Suprapubic skin (tissue), 4 donors: ENCODE results near the gene ERC2. TPM values are rescaled to one million over a fixed set of nuclear protein-coding genes. Genes with fewer than 3 reads are reported as not detected.

Source experiments
- DNase-seq, 2 donors: peaks; one replicate each; pipeline ENCODE4 v3.0.0-alpha.2; 2019; ENCODE audit warnings: low spot score in 2 of 2
- H3K27ac ChIP-seq: fragments of 200-600 bp; sonication (generic); one replicate; pipeline ENCODE4 v1.5.1; 2019
- H3K27me3 ChIP-seq: fragments of 200-600 bp; sonication (generic); one replicate; pipeline ENCODE4 v1.5.1; 2019
- H3K36me3 ChIP-seq: fragments of 200-600 bp; sonication (generic); one replicate; pipeline ENCODE4 v1.5.1; 2019
- H3K4me1 ChIP-seq: fragments of 200-600 bp; sonication (generic); one replicate; pipeline ENCODE4 v1.5.1; 2019
- H3K4me3 ChIP-seq: fragments of 200-600 bp; sonication (generic); one replicate; pipeline ENCODE4 v1.5.1; 2019; ENCODE audit warnings: mild to moderate bottlenecking
- H3K9me3 ChIP-seq: fragments of 200-600 bp; sonication (generic); one replicate; pipeline ENCODE4 v1.5.1; 2019
- EP300 ChIP-seq: sonication (generic); formaldehyde crosslinking; IDR thresholded peaks from one replicate; pipeline ENCODE4 v1.6.1; 2017; ENCODE audit warnings: antibody characterized with exemption
- POLR2A ChIP-seq, 2 donors: fragments of 450-650 bp; IDR thresholded peaks; one replicate each; pipeline ENCODE4 v1.6.1; 2017; ENCODE audit warnings: antibody characterized with exemption in 2 of 2, mild to moderate bottlenecking in 2 of 2, moderate library complexity in 2 of 2
- POLR2AphosphoS5 ChIP-seq, 3 donors: sonication (generic); formaldehyde crosslinking; IDR thresholded peaks; one replicate each; pipeline ENCODE4 v1.6.1; 2017; ENCODE audit warnings: antibody characterized with exemption in 3 of 3
- WGBS: methylation state at CpG from one replicate; pipeline ENCODE4 v1.1.5; 2018; 5-methylcytosine and 5-hydroxymethylcytosine counted together
- total RNA-seq, 4 donors: library from RNA; depleted of rRNA; stranded (reverse); fragments of >200 nt; gene quantifications; one replicate each; pipeline ENCODE4 v1.1.0, GENCODE V29; 2016
- TF ChIP-seq, protein P1 (sequence below), 2 donors: fragments of 200-600 bp in 1 of 2; fragments of 450-650 bp in 1 of 2; sonication (generic) in 1 of 2; IDR thresholded peaks; one replicate each; pipeline ENCODE4 v1.5.1; 2016 to 2019; ENCODE audit warnings: antibody characterized with exemption in 2 of 2, mild to moderate bottlenecking in 1 of 2, moderate library complexity in 1 of 2

ERC2 gene
- total RNA-seq, 4 donors from 2014 or later = 0.21 TPM; not detected in 3

DNA sequence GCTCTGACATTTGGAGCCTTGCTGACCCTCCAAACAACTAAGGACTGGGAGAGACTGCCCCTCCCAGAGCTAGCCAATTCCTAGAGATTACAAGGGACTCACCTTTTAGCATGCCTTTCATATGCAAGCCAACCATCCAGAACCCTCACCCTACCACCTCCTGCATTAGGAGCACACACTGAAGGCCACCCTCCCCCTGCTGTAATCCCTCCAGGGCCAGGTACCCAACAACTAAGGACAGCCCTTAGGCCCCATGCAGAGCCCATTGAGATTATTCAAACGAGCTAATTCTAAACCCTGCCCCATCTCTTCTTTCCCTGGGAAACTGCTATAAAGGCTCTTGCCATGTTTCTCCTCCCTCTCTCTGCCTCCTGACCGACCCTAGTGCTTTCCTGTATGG is 352.6 kb downstream of the ERC2 start:
- 47% methylated on average over 2 of the region's 2 CpGs for WGBS
- Histone ChIP-seq H3K4me3 (no peak overlapping the region), H3K36me3 (no peaks in the 10 kb centered on the region), H3K27ac (no peak overlapping the region), H3K27me3 (no peaks in the 10 kb centered on the region), H3K4me1 (no peaks in the 10 kb centered on the region), H3K9me3 (peaks cover 5% of the 10 kb centered on the region)
- TF ChIP-seq POLR2AphosphoS5 (IDR thresholded peaks at IDR 0.05) (no peak), POLR2A (IDR thresholded peaks at IDR 0.05) (no peak), EP300 (no peak)
- TF ChIP-seq, protein P1, sequence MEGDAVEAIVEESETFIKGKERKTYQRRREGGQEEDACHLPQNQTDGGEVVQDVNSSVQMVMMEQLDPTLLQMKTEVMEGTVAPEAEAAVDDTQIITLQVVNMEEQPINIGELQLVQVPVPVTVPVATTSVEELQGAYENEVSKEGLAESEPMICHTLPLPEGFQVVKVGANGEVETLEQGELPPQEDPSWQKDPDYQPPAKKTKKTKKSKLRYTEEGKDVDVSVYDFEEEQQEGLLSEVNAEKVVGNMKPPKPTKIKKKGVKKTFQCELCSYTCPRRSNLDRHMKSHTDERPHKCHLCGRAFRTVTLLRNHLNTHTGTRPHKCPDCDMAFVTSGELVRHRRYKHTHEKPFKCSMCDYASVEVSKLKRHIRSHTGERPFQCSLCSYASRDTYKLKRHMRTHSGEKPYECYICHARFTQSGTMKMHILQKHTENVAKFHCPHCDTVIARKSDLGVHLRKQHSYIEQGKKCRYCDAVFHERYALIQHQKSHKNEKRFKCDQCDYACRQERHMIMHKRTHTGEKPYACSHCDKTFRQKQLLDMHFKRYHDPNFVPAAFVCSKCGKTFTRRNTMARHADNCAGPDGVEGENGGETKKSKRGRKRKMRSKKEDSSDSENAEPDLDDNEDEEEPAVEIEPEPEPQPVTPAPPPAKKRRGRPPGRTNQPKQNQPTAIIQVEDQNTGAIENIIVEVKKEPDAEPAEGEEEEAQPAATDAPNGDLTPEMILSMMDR (IDR thresholded peaks at IDR 0.05) = no peak
- no peak for DNase-seq

GRCh38 chr3:56115199-56115598 is 353.1 kb downstream of the ERC2 start:
- H3K27me3 ChIP-seq = no peaks in the 10 kb centered on the region
- DNase-seq = no peak
- 75% methylated on average over 2 of the region's 2 CpGs for WGBS
- no peak overlapping the region for H3K27ac ChIP-seq
- TF ChIP-seq POLR2AphosphoS5 (IDR thresholded peaks at IDR 0.05) (no peak), POLR2A (IDR thresholded peaks at IDR 0.05) (no peak), EP300 (no peak)
- TF ChIP-seq, protein P1 (IDR thresholded peaks at IDR 0.05) = no peak
- H3K9me3 ChIP-seq = peaks cover 5% of the 10 kb centered on the region
- no peak overlapping the region for H3K4me3 ChIP-seq
- no peaks in the 10 kb centered on the region for H3K36me3 ChIP-seq
- H3K4me1 ChIP-seq = no peaks in the 10 kb centered on the region

DNA sequence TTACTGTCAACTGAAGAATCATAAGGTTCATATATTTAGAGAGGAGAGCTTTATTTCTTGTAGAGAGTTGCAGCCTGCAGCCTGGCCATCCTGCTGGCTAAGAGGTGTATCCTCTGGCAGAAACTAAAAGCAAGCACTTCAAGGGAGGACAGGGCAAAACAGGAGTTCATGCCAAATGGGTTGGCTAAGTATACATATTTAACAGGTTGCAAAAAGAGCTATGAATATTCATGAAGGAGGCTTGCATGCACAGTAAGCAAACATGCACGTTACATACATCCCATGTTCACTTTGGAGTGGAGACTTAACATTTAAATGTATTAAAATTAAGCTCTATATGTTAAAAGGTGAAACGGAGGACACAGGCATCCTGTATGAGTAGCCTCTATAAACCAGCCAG is 354.4 kb downstream of the ERC2 start:
- Histone ChIP-seq H3K9me3 (peaks cover 5% of the 10 kb centered on the region), H3K4me3 (no peak overlapping the region), H3K27ac (no peak overlapping the region), H3K27me3 (no peaks in the 10 kb centered on the region), H3K4me1 (no peaks in the 10 kb centered on the region), H3K36me3 (no peaks in the 10 kb centered on the region)
- DNase-seq = no peak
- no peak for TF ChIP-seq POLR2AphosphoS5 (IDR thresholded peaks at IDR 0.05)
- no peak for TF ChIP-seq EP300
- TF ChIP-seq POLR2A (IDR thresholded peaks at IDR 0.05) = no peak
- TF ChIP-seq, protein P1 (IDR thresholded peaks at IDR 0.05) = no peak
- WGBS = 86% methylated on average over 2 of the region's 2 CpGs

GRCh38 chr3:56113231-56113630 is 355.0 kb downstream of the ERC2 start:
- no peaks in the 10 kb centered on the region for H3K27me3 ChIP-seq
- WGBS = 92% methylated on average over 1 of the region's 1 CpG
- H3K4me3 ChIP-seq = no peak overlapping the region
- H3K9me3 ChIP-seq = peaks cover 5% of the 10 kb centered on the region
- H3K36me3 ChIP-seq = no peaks in the 10 kb centered on the region
- H3K4me1 ChIP-seq = no peaks in the 10 kb centered on the region
- TF ChIP-seq EP300 (no peak), POLR2A (IDR thresholded peaks at IDR 0.05) (no peak), POLR2AphosphoS5 (IDR thresholded peaks at IDR 0.05) (no peak)
- TF ChIP-seq, protein P1 (IDR thresholded peaks at IDR 0.05) = no peak
- H3K27ac ChIP-seq = no peak overlapping the region
- no peak for DNase-seq

- peaks cover 5% of the 10 kb centered on the region for H3K9me3 ChIP-seq
- no peak for DNase-seq
- H3K36me3 ChIP-seq = no peaks in the 10 kb centered on the region
- TF ChIP-seq EP300 (no peak), POLR2A (IDR thresholded peaks at IDR 0.05) (no peak), POLR2AphosphoS5 (IDR thresholded peaks at IDR 0.05) (no peak)
- TF ChIP-seq, protein P1 (IDR thresholded peaks at IDR 0.05) = no peak
- H3K27ac ChIP-seq = no peak overlapping the region
- no peak overlapping the region for H3K4me3 ChIP-seq
- 35% methylated on average over 3 of the region's 3 CpGs for WGBS
- H3K4me1 ChIP-seq = no peaks in the 10 kb centered on the region
- H3K27me3 ChIP-seq = no peaks in the 10 kb centered on the region
Observed at GRCh38 chr3:56111606-56112304, 356.5 kb downstream of the ERC2 start.
